Uterus (tissue), 4 donors: ENCODE data around the gene OTOS. TPM values are rescaled to one million over a fixed set of nuclear protein-coding genes. Genes with fewer than 3 reads are reported as not detected.

Experiments
- DNase-seq, 2 donors: peaks; one replicate each; pipeline ENCODE4 v3.0.0-alpha.2; 2019 to 2020
- H3K27ac ChIP-seq, 2 donors: fragments of 200-600 bp; sonication (generic); 1 replicate in 1 of 2; 2 replicates in 1 of 2; pipeline ENCODE4 v1.5.1; 2016 to 2018
- H3K27me3 ChIP-seq, 2 donors: fragments of 200-600 bp; sonication (generic); one replicate each; pipeline ENCODE4 v1.5.1; 2018 to 2019; ENCODE audit warnings: control low read depth in 1 of 2
- H3K36me3 ChIP-seq, 2 donors: fragments of 200-600 bp; sonication (generic); one replicate each; pipeline ENCODE4 v1.5.1; 2019; ENCODE audit warnings: control low read depth in 1 of 2
- H3K4me1 ChIP-seq, 2 donors: fragments of 200-600 bp; sonication (generic); one replicate each; pipeline ENCODE4 v1.5.1; 2018 to 2019; ENCODE audit warnings: control low read depth in 1 of 2
- H3K4me3 ChIP-seq, 2 donors: fragments of 200-600 bp; sonication (generic); 1 replicate in 1 of 2; 2 replicates in 1 of 2; pipeline ENCODE4 v1.5.1; 2018 to 2019; ENCODE audit warnings: mild to moderate bottlenecking in 1 of 2
- H3K9me3 ChIP-seq, 2 donors: fragments of 200-600 bp; sonication (generic); one replicate each; pipeline ENCODE4 v1.5.1; 2019; ENCODE audit warnings: control low read depth in 1 of 2
- CTCF ChIP-seq, 4 experiments: fragments of 200-600 bp in 2 of 4; fragments of 450-650 bp in 2 of 4; sonication (generic) in 2 of 4; IDR thresholded peaks; one replicate each; pipeline ENCODE4 v1.5.1; 2016 to 2019; ENCODE audit warnings: antibody characterized with exemption in 4 of 4, mild to moderate bottlenecking in 2 of 4, moderate library complexity in 1 of 4
- POLR2A ChIP-seq, 2 donors: fragments of 450-650 bp; IDR thresholded peaks; one replicate each; pipeline ENCODE4 v1.6.1; 2016; ENCODE audit warnings: antibody characterized with exemption in 2 of 2, mild to moderate bottlenecking in 1 of 2, moderate library complexity in 1 of 2
- intact Hi-C: fragments of 100-400 bp; cut with DNase I; formaldehyde crosslinking; loops from one replicate; pipeline ENCODE4 v1.15.1; 2023; ENCODE audit warnings: low total_unique reads
- total RNA-seq, 4 donors: library from RNA; depleted of rRNA in 3 of 4; stranded (reverse); fragments of >200 nt in 3 of 4; gene quantifications; one replicate each; pipeline versions ENCODE4 v1.1.0 to v1.2.4, GENCODE V29; 2014 to 2023
- donor health status: DM: yes; HTN: yes; CAD: no.

OTOS gene
- total RNA-seq, 4 donors from 2014 or later: not detected

- TF ChIP-seq CTCF (IDR thresholded peaks at IDR 0.05) (no peak), POLR2A (IDR thresholded peaks at IDR 0.05) (no peak)
- Histone ChIP-seq H3K36me3 (no peaks in the 10 kb centered on the region), H3K27me3 (no peaks in the 10 kb centered on the region), H3K9me3 (no peaks in the 10 kb centered on the region), H3K27ac (no peak overlapping the region), H3K4me3 (no peak overlapping the region), H3K4me1 (no peaks in the 10 kb centered on the region)
- DNase-seq: no peak
- intact Hi-C loops: no loop called here
Measured at GRCh38 chr2:240103136-240103535, 37.3 kb downstream of the OTOS start.

GRCh38 chr2:240098349-240098748 lies 42.1 kb downstream of the OTOS start:
- Histone ChIP-seq H3K4me3 (no peak overlapping the region), H3K27ac (no peak overlapping the region), H3K27me3 (peaks cover 7 to 23% of the 10 kb centered on the region in 2 donors), H3K36me3 (no peaks in the 10 kb centered on the region), H3K9me3 (peaks cover 0 to 10% of the 10 kb centered on the region in 2 donors), H3K4me1 (no peaks in the 10 kb centered on the region)
- TF ChIP-seq POLR2A (IDR thresholded peaks at IDR 0.05) (no peak), CTCF (IDR thresholded peaks at IDR 0.05) (no peak)
- no peak for DNase-seq
- intact Hi-C loops: no loop called here

GRCh38 chr2:240095556-240096523 lies 44.6 kb downstream of the OTOS start:
- peaks cover 7 to 23% of the 10 kb centered on the region in 2 donors for H3K27me3 ChIP-seq
- no peak for TF ChIP-seq CTCF (IDR thresholded peaks at IDR 0.05)
- TF ChIP-seq POLR2A (IDR thresholded peaks at IDR 0.05): no peak
- no peaks in the 10 kb centered on the region for H3K36me3 ChIP-seq
- no peak overlapping the region for H3K27ac ChIP-seq
- no peak for DNase-seq
- intact Hi-C loops: no loop called here
- no peaks in the 10 kb centered on the region for H3K4me1 ChIP-seq
- no peak overlapping the region for H3K4me3 ChIP-seq
- peaks cover 0 to 10% of the 10 kb centered on the region in 2 donors for H3K9me3 ChIP-seq

- TF ChIP-seq POLR2A (IDR thresholded peaks at IDR 0.05) (no peak), CTCF (IDR thresholded peaks at IDR 0.05) (no peak)
- no peaks in the 10 kb centered on the region for H3K4me1 ChIP-seq
- intact Hi-C loops: no loop called here
Measured at GRCh38 chr2:240089306-240089705, 51.2 kb downstream of the OTOS start.

More at GRCh38 chr2:240089306-240089705, 51.2 kb downstream of the OTOS start:
- H3K27me3 ChIP-seq: no peaks in the 10 kb centered on the region
- peaks cover 0 to 5% of the 10 kb centered on the region in 2 donors for H3K9me3 ChIP-seq
- DNase-seq: no peak
- H3K36me3 ChIP-seq: no peaks in the 10 kb centered on the region
- no peak overlapping the region for H3K4me3 ChIP-seq
- H3K27ac ChIP-seq: no peak overlapping the region

Other genes starting within 250 kb of the OTOS start
- gene NDUFA10, start 115.3 kb downstream of the OTOS start, total RNA-seq: 10 to 100 TPM; 21.8 to 92.5 (median 55.6) TPM
- gene OR6B2, start 110.2 kb downstream of the OTOS start, total RNA-seq: not detected
- not detected for gene OR6B3, start 87.1 kb downstream of the OTOS start, total RNA-seq
- 100 to 1,000 TPM in 2 of 4 donors, 10 to 100 TPM in 2; 14.1 to 189 (median 98.0) TPM for gene COPS9, start 4.4 kb downstream of the OTOS start, total RNA-seq